ENCODE results near the gene SETD5. TPM values are rescaled to one million over a fixed set of nuclear protein-coding genes. Genes with fewer than 3 reads are reported as not detected.

Gene SETD5
- total RNA-seq, 1 experiment from 2014 or later: 279 TPM

GRCh38 chr3:9448643-9449042 is 51.2 kb downstream of the SETD5 start (continued):
- TF ChIP-seq ZSCAN18 (CRISPR knock-in tag; IDR thresholded peaks at IDR 0.05): no peak
- no peak for TF ChIP-seq ZBTB21 (CRISPR knock-in tag; IDR thresholded peaks at IDR 0.05; ENCODE audit: borderline replicate concordance)

DNA sequence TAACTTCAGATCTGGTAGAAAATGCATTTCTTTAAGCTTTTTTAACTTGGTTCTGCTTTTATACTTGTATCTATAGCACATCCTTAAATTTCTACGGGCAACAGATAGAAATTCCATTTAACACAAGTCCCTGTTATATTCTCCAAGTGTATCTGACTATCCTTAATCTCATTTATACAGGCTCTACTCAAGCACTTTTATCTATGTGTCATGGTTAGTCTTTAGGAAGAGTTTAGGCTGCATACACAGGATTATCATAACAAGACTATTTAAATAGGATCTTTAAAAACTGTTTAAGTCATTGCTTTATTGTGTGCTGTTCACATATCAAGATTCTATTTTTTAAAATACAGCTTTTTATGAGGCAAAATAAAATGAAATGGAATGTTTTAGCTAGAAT is 52.7 kb downstream of the SETD5 start:
- no peaks in the 10 kb centered on the region for H3K9me3 Mint-ChIP-seq
- no peaks in the 10 kb centered on the region for H3K4me1 Mint-ChIP-seq
- no peak for DNase-seq (ENCODE audit: low spot score)
- H3K27me3 Mint-ChIP-seq (ENCODE audit: low read depth): no peaks in the 10 kb centered on the region
- ChIA-PET CTCF (no interaction called here), POLR2A (no interaction called here)
- no peak for ATAC-seq
- peaks cover 83% of the 10 kb centered on the region for H3K36me3 Mint-ChIP-seq
- H3K27ac Mint-ChIP-seq: no peak overlapping the region
- H3K4me3 Mint-ChIP-seq: no peak overlapping the region
- TF ChIP-seq MYBL2 (CRISPR knock-in tag; IDR thresholded peaks at IDR 0.05): no peak
- no peak for TF ChIP-seq E2F5 (CRISPR knock-in tag; IDR thresholded peaks at IDR 0.05)
- TF ChIP-seq ZNF232 (CRISPR knock-in tag; IDR thresholded peaks at IDR 0.05): no peak
- TF ChIP-seq ZNF671 (CRISPR knock-in tag; IDR thresholded peaks at IDR 0.05): no peak
- TF ChIP-seq GTF2I (CRISPR knock-in tag; conservative IDR thresholded peaks at IDR 0.05): no peak
- TF ChIP-seq, protein P1, sequence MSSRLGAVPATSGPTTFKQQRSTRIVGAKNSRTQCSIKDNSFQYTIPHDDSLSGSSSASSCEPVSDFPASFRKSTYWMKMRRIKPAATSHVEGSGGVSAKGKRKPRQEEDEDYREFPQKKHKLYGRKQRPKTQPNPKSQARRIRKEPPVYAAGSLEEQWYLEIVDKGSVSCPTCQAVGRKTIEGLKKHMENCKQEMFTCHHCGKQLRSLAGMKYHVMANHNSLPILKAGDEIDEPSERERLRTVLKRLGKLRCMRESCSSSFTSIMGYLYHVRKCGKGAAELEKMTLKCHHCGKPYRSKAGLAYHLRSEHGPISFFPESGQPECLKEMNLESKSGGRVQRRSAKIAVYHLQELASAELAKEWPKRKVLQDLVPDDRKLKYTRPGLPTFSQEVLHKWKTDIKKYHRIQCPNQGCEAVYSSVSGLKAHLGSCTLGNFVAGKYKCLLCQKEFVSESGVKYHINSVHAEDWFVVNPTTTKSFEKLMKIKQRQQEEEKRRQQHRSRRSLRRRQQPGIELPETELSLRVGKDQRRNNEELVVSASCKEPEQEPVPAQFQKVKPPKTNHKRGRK (CRISPR knock-in tag; IDR thresholded peaks at IDR 0.05; ENCODE audit: borderline replicate concordance): no peak
- TF ChIP-seq, protein P2, sequence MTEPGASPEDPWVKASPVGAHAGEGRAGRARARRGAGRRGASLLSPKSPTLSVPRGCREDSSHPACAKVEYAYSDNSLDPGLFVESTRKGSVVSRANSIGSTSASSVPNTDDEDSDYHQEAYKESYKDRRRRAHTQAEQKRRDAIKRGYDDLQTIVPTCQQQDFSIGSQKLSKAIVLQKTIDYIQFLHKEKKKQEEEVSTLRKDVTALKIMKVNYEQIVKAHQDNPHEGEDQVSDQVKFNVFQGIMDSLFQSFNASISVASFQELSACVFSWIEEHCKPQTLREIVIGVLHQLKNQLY (CRISPR knock-in tag; IDR thresholded peaks at IDR 0.05): no peak
- TF ChIP-seq SP1 (CRISPR knock-in tag; conservative IDR thresholded peaks at IDR 0.05): no peak
- TF ChIP-seq, protein P3, sequence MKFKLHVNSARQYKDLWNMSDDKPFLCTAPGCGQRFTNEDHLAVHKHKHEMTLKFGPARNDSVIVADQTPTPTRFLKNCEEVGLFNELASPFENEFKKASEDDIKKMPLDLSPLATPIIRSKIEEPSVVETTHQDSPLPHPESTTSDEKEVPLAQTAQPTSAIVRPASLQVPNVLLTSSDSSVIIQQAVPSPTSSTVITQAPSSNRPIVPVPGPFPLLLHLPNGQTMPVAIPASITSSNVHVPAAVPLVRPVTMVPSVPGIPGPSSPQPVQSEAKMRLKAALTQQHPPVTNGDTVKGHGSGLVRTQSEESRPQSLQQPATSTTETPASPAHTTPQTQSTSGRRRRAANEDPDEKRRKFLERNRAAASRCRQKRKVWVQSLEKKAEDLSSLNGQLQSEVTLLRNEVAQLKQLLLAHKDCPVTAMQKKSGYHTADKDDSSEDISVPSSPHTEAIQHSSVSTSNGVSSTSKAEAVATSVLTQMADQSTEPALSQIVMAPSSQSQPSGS (CRISPR knock-in tag; IDR thresholded peaks at IDR 0.05; ENCODE audit: borderline replicate concordance, low read depth): no peak

DNA sequence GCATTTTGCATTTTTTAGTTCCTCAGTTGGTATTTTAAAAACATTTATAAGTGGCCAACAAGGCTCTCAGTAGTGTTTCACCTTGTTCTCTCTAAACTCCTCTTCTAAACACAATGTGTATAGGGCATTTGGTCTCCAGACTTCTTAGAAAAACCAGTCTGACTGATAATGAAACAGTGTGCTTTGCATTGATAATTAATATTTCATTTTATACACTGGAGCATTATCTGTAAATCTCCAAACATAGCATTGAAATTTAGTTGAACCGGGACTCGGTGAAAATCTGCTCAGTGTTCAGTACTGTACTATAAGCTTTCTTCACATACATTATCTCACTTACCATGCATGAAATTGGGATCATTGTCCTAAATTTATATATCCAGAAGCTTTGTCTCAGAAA is 53.6 kb downstream of the SETD5 start:
- ATAC-seq: no peak
- TF ChIP-seq MXD4 (CRISPR knock-in tag; IDR thresholded peaks at IDR 0.05; ENCODE audit: borderline replicate concordance) (no peak), TCF7 (CRISPR knock-in tag; IDR thresholded peaks at IDR 0.05; ENCODE audit: low read depth) (no peak)
- CTCF ChIA-PET: no interaction called here
- H3K9me3 Mint-ChIP-seq: no peaks in the 10 kb centered on the region
- H3K4me3 Mint-ChIP-seq: no peak overlapping the region
- H3K27ac Mint-ChIP-seq: no peak overlapping the region
- no peaks in the 10 kb centered on the region for H3K27me3 Mint-ChIP-seq (ENCODE audit: low read depth)
- POLR2A ChIA-PET: no interaction called here
- DNase-seq (ENCODE audit: low spot score): no peak
- H3K36me3 Mint-ChIP-seq: peaks cover 83% of the 10 kb centered on the region
- H3K4me1 Mint-ChIP-seq: no peaks in the 10 kb centered on the region

DNA sequence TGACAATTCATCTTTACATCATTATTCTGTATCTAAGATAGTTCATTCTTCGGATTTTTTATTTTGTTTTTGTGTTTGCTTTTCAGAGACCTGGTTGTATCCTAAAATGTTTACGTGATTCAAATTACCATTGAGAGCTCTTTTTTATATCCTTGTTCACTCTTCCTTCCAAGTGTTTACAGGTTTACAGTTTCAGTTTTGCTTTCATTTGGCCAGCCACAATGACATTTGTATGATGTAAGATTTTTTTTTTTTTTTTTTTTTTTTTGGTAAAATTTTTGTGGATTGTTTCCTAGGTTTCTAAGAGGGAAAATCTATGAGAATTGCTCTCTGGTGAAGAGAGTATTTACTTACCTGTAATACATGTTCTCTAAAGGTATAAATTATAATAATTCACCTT is 55.0 kb downstream of the SETD5 start:
- DNase-seq (ENCODE audit: low spot score): no peak
- Mint-ChIP-seq H3K4me3 (no peak overlapping the region), H3K4me1 (no peaks in the 10 kb centered on the region), H3K27me3 (ENCODE audit: low read depth) (no peaks in the 10 kb centered on the region), H3K36me3 (peaks cover 78% of the 10 kb centered on the region), H3K9me3 (no peaks in the 10 kb centered on the region), H3K27ac (no peak overlapping the region)
- ChIA-PET CTCF (no interaction called here), POLR2A (no interaction called here)
- ATAC-seq: no peak
- TF ChIP-seq ZNF396 (CRISPR knock-in tag; IDR thresholded peaks at IDR 0.05; ENCODE audit: borderline replicate concordance): no peak
- TF ChIP-seq MAX (CRISPR knock-in tag; IDR thresholded peaks at IDR 0.05): no peak
- no peak for TF ChIP-seq ZNF416 (CRISPR knock-in tag; IDR thresholded peaks at IDR 0.05)
- TF ChIP-seq SOX15 (CRISPR knock-in tag; IDR thresholded peaks at IDR 0.05): no peak
- no peak for TF ChIP-seq E2F5 (CRISPR knock-in tag; IDR thresholded peaks at IDR 0.05)
- TF ChIP-seq IRF1 (CRISPR knock-in tag; IDR thresholded peaks at IDR 0.05): no peak
- no peak for TF ChIP-seq SMAD4 (CRISPR knock-in tag; IDR thresholded peaks at IDR 0.05)
- no peak for TF ChIP-seq ZBTB21 (CRISPR knock-in tag; IDR thresholded peaks at IDR 0.05; ENCODE audit: borderline replicate concordance)
- no peak for TF ChIP-seq NFYB (CRISPR knock-in tag; conservative IDR thresholded peaks at IDR 0.05; ENCODE audit: low read depth)
- no peak for TF ChIP-seq JUN (CRISPR knock-in tag; IDR thresholded peaks at IDR 0.05)
